Breast epithelium (tissue), 3 donors: ENCODE data around the gene NOS1AP.

ENCODE experiments used
- CTCF ChIP-seq, 3 donors: fragments of 450-650 bp; IDR thresholded peaks; one replicate each; pipeline ENCODE4 v1.5.1; 2016 to 2017; ENCODE audit warnings: antibody characterized with exemption in 3 of 3, mild to moderate bottlenecking in 3 of 3, moderate library complexity in 3 of 3
- POLR2A ChIP-seq: fragments of 450-650 bp; IDR thresholded peaks from one replicate; pipeline ENCODE4 v1.6.1; 2016; ENCODE audit warnings: antibody characterized with exemption, mild to moderate bottlenecking, moderate library complexity
- POLR2AphosphoS5 ChIP-seq, 3 donors: sonication (generic); formaldehyde crosslinking; IDR thresholded peaks; one replicate each; pipeline ENCODE4 v1.6.1; 2017; ENCODE audit warnings: antibody characterized with exemption in 3 of 3

- no peak for TF ChIP-seq CTCF (IDR thresholded peaks at IDR 0.05)
- no peak for TF ChIP-seq POLR2A
- no peak for TF ChIP-seq POLR2AphosphoS5 (IDR thresholded peaks at IDR 0.05)
Observed at GRCh38 chr1:162405800-162406199, 336.3 kb downstream of the NOS1AP start.
